ENCODE results near the gene ZMIZ1. TPM values are rescaled to one million over a fixed set of nuclear protein-coding genes. Genes with fewer than 3 reads are reported as not detected.

Gene ZMIZ1
- total RNA-seq, 6 donors from 2014 or later: 51.0 to 99.2 (median 91.8) TPM

DNA sequence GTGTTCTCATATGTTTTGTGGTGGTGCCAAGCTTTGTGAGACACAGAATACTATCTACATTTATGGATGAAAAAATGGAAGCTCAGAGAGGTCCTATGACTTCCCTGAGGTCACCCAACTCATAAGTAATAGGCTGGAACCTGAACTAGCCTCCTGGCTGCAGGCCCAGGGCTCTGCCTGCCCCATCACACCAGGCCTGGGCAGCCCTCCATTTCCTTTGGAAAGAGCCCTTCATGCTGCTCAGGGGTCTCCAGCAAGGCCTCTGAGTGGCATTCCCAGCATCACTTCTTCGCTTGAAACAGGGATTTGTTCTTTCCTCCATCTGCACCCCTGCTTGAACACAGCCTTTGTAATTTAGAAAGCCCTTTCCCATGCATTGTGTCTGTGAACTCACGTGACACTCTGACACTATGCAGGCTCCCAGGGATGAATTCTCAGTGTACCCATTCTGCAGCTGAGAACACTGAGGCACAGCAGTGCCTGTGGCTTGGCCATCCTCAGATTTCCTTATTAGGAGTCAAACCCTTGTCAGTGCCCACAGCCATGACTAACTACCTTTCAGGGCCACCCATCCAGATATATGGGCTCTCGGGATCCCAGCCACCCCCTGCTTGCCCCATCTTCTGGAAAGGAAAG is 150.7 kb downstream of the ZMIZ1 start:
- H3K4me3 ChIP-seq: no peak overlapping the region
- no peak for DNase-seq
- ATAC-seq (ENCODE audit: low FRiP score in 2 of 2): no peak
- peaks cover 46 to 49% (median 48%) of the 10 kb centered on the region in 4 donors for H3K4me1 ChIP-seq
- TF ChIP-seq EP300 (IDR thresholded peaks at IDR 0.05) (no peak), POLR2A (IDR thresholded peaks at IDR 0.05) (no peak), POLR2AphosphoS5 (IDR thresholded peaks at IDR 0.05) (no peak)
- TF ChIP-seq, protein P1, sequence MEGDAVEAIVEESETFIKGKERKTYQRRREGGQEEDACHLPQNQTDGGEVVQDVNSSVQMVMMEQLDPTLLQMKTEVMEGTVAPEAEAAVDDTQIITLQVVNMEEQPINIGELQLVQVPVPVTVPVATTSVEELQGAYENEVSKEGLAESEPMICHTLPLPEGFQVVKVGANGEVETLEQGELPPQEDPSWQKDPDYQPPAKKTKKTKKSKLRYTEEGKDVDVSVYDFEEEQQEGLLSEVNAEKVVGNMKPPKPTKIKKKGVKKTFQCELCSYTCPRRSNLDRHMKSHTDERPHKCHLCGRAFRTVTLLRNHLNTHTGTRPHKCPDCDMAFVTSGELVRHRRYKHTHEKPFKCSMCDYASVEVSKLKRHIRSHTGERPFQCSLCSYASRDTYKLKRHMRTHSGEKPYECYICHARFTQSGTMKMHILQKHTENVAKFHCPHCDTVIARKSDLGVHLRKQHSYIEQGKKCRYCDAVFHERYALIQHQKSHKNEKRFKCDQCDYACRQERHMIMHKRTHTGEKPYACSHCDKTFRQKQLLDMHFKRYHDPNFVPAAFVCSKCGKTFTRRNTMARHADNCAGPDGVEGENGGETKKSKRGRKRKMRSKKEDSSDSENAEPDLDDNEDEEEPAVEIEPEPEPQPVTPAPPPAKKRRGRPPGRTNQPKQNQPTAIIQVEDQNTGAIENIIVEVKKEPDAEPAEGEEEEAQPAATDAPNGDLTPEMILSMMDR (IDR thresholded peaks at IDR 0.05): no peak
- H3K36me3 ChIP-seq: peaks cover 12 to 56% (median 40%) of the 10 kb centered on the region in 4 donors
- H3K27ac ChIP-seq: peak overlapping the region in 2 of 4 donors; percentile 4 to 16
- H3K27me3 ChIP-seq: no peaks in the 10 kb centered on the region
- no peaks in the 10 kb centered on the region for H3K9me3 ChIP-seq
- 87 to 90% methylated on average over 2 to 3 of the region's 3 CpGs for WGBS, 2 donors

DNA sequence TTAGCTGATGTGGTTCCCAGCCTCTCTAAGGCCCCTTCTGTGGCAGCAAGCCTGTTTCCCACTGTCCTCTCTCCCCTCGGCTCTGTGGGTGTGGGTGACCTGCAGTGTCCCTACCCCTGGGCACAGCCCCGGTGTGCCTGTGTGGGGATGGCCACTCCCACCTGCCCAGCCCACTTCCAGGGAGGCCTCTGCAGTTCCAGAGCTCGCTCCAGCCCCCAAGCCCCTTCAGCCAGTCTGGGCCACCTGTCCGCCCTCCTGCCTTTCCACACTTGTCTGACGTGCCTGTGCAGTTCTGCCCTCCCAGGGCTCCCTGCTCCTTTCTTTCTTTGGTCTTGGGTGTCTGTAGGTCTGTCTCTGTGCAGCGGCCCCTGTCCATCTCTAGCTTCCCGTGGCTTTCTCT is 151.5 kb downstream of the ZMIZ1 start:
- no peaks in the 10 kb centered on the region for H3K9me3 ChIP-seq
- H3K4me1 ChIP-seq: peaks cover 50 to 52% (median 51%) of the 10 kb centered on the region in 4 donors
- peaks cover 12 to 53% (median 36%) of the 10 kb centered on the region in 4 donors for H3K36me3 ChIP-seq
- WGBS, 2 donors: 62 to 75% methylated on average over 7 of the region's 7 CpGs
- H3K27me3 ChIP-seq: no peaks in the 10 kb centered on the region
- no peak for DNase-seq
- H3K4me3 ChIP-seq: no peak overlapping the region
- ATAC-seq (ENCODE audit: low FRiP score in 2 of 2): no peak
- TF ChIP-seq, protein P1 (IDR thresholded peaks at IDR 0.05): no peak
- TF ChIP-seq POLR2A (IDR thresholded peaks at IDR 0.05) (no peak), POLR2AphosphoS5 (IDR thresholded peaks at IDR 0.05) (no peak), EP300 (IDR thresholded peaks at IDR 0.05) (no peak)
- peak overlapping the region in 2 of 4 donors; percentile 16 to 82 for H3K27ac ChIP-seq

DNA sequence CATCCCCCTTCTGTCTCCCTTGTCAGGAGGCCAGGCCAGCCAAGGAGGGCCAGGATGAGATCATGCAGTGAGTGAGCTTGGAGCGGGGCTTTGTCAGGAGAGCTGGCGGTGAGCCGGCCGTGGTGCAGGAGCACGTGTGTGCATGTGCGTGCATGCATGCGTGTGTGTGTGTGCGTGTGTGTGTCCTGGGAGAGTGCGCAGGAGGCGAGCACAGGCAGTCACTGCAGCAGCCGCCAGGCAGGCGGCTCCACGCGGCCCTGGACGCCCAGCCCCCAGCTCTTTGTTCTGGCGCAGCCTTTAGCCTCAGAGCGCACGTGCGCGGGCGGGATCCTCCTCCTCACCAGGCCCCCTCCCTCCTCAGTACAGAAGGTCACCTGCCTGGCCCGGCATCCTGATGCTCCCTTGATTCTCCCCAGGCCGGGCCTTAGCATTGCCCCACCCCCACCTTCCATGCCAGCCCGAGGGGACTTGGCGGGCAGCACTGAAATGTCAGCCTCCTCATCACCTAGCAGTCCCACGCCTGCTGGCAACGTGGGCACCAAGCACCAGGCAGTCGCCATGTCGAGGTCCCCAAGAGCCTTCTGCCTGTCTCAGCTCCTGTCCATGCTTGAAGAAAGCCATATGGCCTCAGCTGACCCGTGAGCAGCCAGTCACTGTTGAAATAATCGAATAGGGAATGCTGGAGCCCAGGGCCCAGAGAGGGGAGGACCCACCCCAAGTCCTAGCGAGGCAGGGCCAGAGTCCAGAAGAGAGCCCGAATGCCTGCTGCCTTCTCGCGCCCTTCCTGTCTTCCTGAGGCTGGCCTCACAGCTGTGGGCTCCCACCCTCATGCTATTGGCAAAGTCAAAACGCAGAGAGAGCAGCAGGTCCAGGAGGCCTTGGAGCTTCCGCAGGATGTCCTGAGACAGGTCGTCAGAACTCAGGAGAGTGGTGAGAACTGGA is 152.6 kb downstream of the ZMIZ1 start:
- Histone ChIP-seq H3K4me3 (no peak overlapping the region), H3K27ac (peak overlapping the region; percentile 73 to 82 (median 76)), H3K4me1 (peaks cover 51 to 54% (median 52%) of the 10 kb centered on the region in 4 donors), H3K36me3 (peaks cover 10 to 46% (median 27%) of the 10 kb centered on the region in 4 donors), H3K9me3 (no peaks in the 10 kb centered on the region), H3K27me3 (no peaks in the 10 kb centered on the region)
- DNase-seq: peak in 1 of 2 donors; percentile 86
- WGBS, 2 donors: 65 to 70% methylated on average over 18 to 24 of the region's 38 CpGs
- ATAC-seq (ENCODE audit: low FRiP score in 2 of 2): peak; percentile 12 to 57
- peak in 1 of 4 donors; percentile 71 for TF ChIP-seq EP300 (IDR thresholded peaks at IDR 0.05)
- peak in 1 of 2 donors; percentile 25 for TF ChIP-seq POLR2AphosphoS5 (IDR thresholded peaks at IDR 0.05)
- TF ChIP-seq, protein P1 (IDR thresholded peaks at IDR 0.05): peak in 1 of 6 experiments; percentile 33
- TF ChIP-seq POLR2A (IDR thresholded peaks at IDR 0.05): no peak

DNA sequence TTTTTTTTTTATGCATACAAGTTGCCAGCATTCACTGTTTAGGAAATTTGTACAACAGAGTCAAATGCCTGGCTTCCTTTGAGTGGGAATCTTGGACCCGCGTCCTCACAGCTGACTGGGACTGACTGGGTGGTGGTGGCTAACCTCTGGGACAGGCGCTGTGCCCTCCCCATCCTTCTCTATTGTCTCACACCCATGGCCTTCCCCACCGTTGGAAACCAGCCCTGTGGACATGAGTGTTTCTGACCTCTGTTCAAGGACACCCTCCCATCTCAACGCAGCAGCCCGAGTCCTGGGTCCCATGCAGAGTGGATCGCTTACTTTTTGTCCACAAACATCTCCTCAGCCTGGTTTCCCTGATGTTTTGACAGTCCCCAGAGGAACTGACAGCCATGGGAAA is 153.4 kb downstream of the ZMIZ1 start:
- 59 to 63% methylated on average over 7 of the region's 7 CpGs for WGBS, 2 donors
- TF ChIP-seq EP300 (IDR thresholded peaks at IDR 0.05) (no peak), POLR2A (IDR thresholded peaks at IDR 0.05) (no peak), POLR2AphosphoS5 (IDR thresholded peaks at IDR 0.05) (no peak)
- TF ChIP-seq, protein P1 (IDR thresholded peaks at IDR 0.05): no peak
- peaks cover 51 to 54% (median 52%) of the 10 kb centered on the region in 4 donors for H3K4me1 ChIP-seq
- no peak for DNase-seq
- ATAC-seq (ENCODE audit: low FRiP score in 2 of 2): no peak
- no peaks in the 10 kb centered on the region for H3K9me3 ChIP-seq
- H3K4me3 ChIP-seq: no peak overlapping the region
- no peaks in the 10 kb centered on the region for H3K27me3 ChIP-seq
- peaks cover 4 to 43% (median 19%) of the 10 kb centered on the region in 4 donors for H3K36me3 ChIP-seq
- peak overlapping the region; percentile 73 to 82 (median 76) for H3K27ac ChIP-seq
